MCF 10A (cell line): ENCODE measurements around the gene PIP4K2B. TPM values are rescaled to one million over a fixed set of nuclear protein-coding genes. Genes with fewer than 3 reads are reported as not detected.

Experiments used
- BruUV-seq: library from RNA; stranded (reverse); fragments of 400-500 nt; replicated peaks from 2 replicates; lab custom pipeline; 2021; lab: Mats Ljungman, UMichigan
- CTCF ChIA-PET: fragments of 300-600 bp; sonication (Branson Sonifier 250); formaldehyde crosslinking; extraction: SDS; loops from one replicate; lab custom pipeline; 2021; ENCODE audit warnings: antibody characterized with exemption, inconsistent platforms; lab: Yijun Ruan, JAX
- POLR2A ChIA-PET: fragments of 300-600, 350-650 bp; sonication (Branson Sonifier 250); formaldehyde crosslinking; extraction: SDS; loops from one replicate; lab custom pipeline; 2020; ENCODE audit warnings: antibody characterized with exemption, inconsistent platforms; lab: Yijun Ruan, JAX
- DNase-seq: peaks from one replicate; pipeline ENCODE4 v3.0.0-alpha.2; 2018; ENCODE audit not compliant: unreplicated experiment
- H3K27ac Mint-ChIP-seq: one replicate; pipeline ENCODE4 v1.8.0; 2022; ENCODE audit warnings: mild to moderate bottlenecking, low read depth, mixed read lengths; ENCODE audit not compliant: unreplicated experiment
- H3K27me3 Mint-ChIP-seq: one replicate; pipeline ENCODE4 v1.8.0; 2022; ENCODE audit warnings: mixed read lengths; ENCODE audit not compliant: insufficient read depth, unreplicated experiment
- H3K36me3 Mint-ChIP-seq: one replicate; pipeline ENCODE4 v1.8.0; 2022; ENCODE audit warnings: mild to moderate bottlenecking, moderate library complexity, mixed read lengths; ENCODE audit not compliant: insufficient read depth, unreplicated experiment
- H3K4me1 Mint-ChIP-seq: one replicate; pipeline ENCODE4 v1.8.0; 2022; ENCODE audit warnings: mixed read lengths; ENCODE audit not compliant: insufficient read depth, unreplicated experiment
- H3K4me3 Mint-ChIP-seq: one replicate; pipeline ENCODE4 v1.8.0; 2022; ENCODE audit warnings: mild to moderate bottlenecking, moderate library complexity, mixed read lengths; ENCODE audit not compliant: unreplicated experiment
- H3K9me3 Mint-ChIP-seq: one replicate; pipeline ENCODE4 v1.8.0; 2022; ENCODE audit warnings: mixed read lengths; ENCODE audit not compliant: unreplicated experiment
- intact Hi-C: fragments of 100-400 bp; cut with micrococcal nuclease; formaldehyde crosslinking; loops from 2 replicates; pipeline ENCODE4 v1.14.1; 2022
- total RNA-seq: library from RNA; stranded (reverse); gene quantifications from 2 replicates; pipeline ENCODE4 v1.2.3, GENCODE V29; 2022
- TF ChIP-seq, protein P1 (sequence below): fragments of 200-600 bp; IDR thresholded peaks from one replicate; pipeline ENCODE4 v1.8.0; 2022; ENCODE audit warnings: antibody characterized with exemption, mild to moderate bottlenecking; ENCODE audit not compliant: unreplicated experiment

Gene PIP4K2B
- total RNA-seq, 1 experiment from 2014 or later = 27.4 TPM

GRCh38 chr17:38719943-38720641 is 79.3 kb downstream of the PIP4K2B start:
- Mint-ChIP-seq H3K27ac (no peak overlapping the region), H3K27me3 (no peaks in the 10 kb centered on the region), H3K4me1 (no peaks in the 10 kb centered on the region), H3K36me3 (peaks cover 16% of the 10 kb centered on the region), H3K9me3 (no peaks in the 10 kb centered on the region), H3K4me3 (no peak overlapping the region)
- no TSS peak for BruUV-seq
- TF ChIP-seq, protein P1, sequence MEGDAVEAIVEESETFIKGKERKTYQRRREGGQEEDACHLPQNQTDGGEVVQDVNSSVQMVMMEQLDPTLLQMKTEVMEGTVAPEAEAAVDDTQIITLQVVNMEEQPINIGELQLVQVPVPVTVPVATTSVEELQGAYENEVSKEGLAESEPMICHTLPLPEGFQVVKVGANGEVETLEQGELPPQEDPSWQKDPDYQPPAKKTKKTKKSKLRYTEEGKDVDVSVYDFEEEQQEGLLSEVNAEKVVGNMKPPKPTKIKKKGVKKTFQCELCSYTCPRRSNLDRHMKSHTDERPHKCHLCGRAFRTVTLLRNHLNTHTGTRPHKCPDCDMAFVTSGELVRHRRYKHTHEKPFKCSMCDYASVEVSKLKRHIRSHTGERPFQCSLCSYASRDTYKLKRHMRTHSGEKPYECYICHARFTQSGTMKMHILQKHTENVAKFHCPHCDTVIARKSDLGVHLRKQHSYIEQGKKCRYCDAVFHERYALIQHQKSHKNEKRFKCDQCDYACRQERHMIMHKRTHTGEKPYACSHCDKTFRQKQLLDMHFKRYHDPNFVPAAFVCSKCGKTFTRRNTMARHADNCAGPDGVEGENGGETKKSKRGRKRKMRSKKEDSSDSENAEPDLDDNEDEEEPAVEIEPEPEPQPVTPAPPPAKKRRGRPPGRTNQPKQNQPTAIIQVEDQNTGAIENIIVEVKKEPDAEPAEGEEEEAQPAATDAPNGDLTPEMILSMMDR = no peak
- CTCF ChIA-PET = no interaction called here
- intact Hi-C loops = no loop called here
- no peak for DNase-seq
- POLR2A ChIA-PET = interaction anchor here (0.8 kb wide), 1 partner anchor 11 kb away, joined by 3 read pairs; no protein-coding TSS in a partner anchor

- CTCF ChIA-PET = no interaction called here
- TF ChIP-seq, protein P1 = no peak
- intact Hi-C loops = no loop called here
- no TSS peak for BruUV-seq
- H3K36me3 Mint-ChIP-seq = peaks cover 22% of the 10 kb centered on the region
- no peak for DNase-seq
- no peaks in the 10 kb centered on the region for H3K9me3 Mint-ChIP-seq
- no peak overlapping the region for H3K4me3 Mint-ChIP-seq
- POLR2A ChIA-PET = interaction anchor here (0.6 to 1.8 kb wide), 4 partner anchors 9 to 56 kb away, joined by 4 to 12 read pairs (median 9); partner anchors contain the start of genes CISD3 and MLLT6
- H3K4me1 Mint-ChIP-seq = no peaks in the 10 kb centered on the region
- no peak overlapping the region for H3K27ac Mint-ChIP-seq
- H3K27me3 Mint-ChIP-seq = no peaks in the 10 kb centered on the region
These were observed 79.9 kb downstream of the PIP4K2B start for GRCh38 chr17:38719289-38719942.

GRCh38 chr17:38717139-38717745 is 82.1 kb downstream of the PIP4K2B start:
- ChIA-PET POLR2A (interaction anchor here (1.4 to 1.5 kb wide), 2 partner anchors 9 to 10 kb away, joined by 3 to 7 read pairs; no protein-coding TSS in a partner anchor), CTCF (interaction anchor here (1.4 to 1.7 kb wide), 2 partner anchors 18 to 41 kb away, joined by 5 to 8 read pairs; no protein-coding TSS in a partner anchor)
- Mint-ChIP-seq H3K4me1 (no peaks in the 10 kb centered on the region), H3K4me3 (no peak overlapping the region), H3K27me3 (no peaks in the 10 kb centered on the region), H3K9me3 (no peaks in the 10 kb centered on the region), H3K27ac (no peak overlapping the region), H3K36me3 (peaks cover 24% of the 10 kb centered on the region)
- intact Hi-C loops = no loop called here
- TF ChIP-seq, protein P1 = no peak
- no TSS peak for BruUV-seq
- no peak for DNase-seq
